Endodermal cell (in vitro differentiated cells): Measurements from ENCODE around the gene GOLGA8T. TPM values are rescaled to one million over a fixed set of nuclear protein-coding genes. Genes with fewer than 3 reads are reported as not detected.
"Not testable (repeated sequence)": the region's sequence is repeated elsewhere in the genome, so short reads cannot be mapped to it uniquely, and the experiment has no call there.

Experiments used
- DNase-seq: peaks from one replicate; pipeline ENCODE4 v3.0.0-alpha.2; 2017
- H3K27ac ChIP-seq: 2 replicates; pipeline ENCODE4 v1.5.1; 2013; ENCODE audit warnings: mild to moderate bottlenecking, low read depth, low read length, moderate library complexity
- H3K27me3 ChIP-seq: 2 replicates; pipeline ENCODE4 v1.6.1; 2013; ENCODE audit warnings: mild to moderate bottlenecking, low read length, moderate library complexity; ENCODE audit not compliant: insufficient read depth, control insufficient read depth, poor library complexity, severe bottlenecking
- H3K36me3 ChIP-seq: 2 replicates; pipeline ENCODE4 v1.7.0; 2013; ENCODE audit warnings: mild to moderate bottlenecking, low read length, moderate library complexity; ENCODE audit not compliant: control insufficient read depth, insufficient read depth
- H3K4me1 ChIP-seq: one replicate; pipeline ENCODE4 v1.7.0; 2013; ENCODE audit warnings: low read length; ENCODE audit not compliant: control insufficient read depth, insufficient read depth
- H3K4me3 ChIP-seq: 2 replicates; pipeline ENCODE4 v1.5.1; 2013; ENCODE audit warnings: mild to moderate bottlenecking, low read length, moderate library complexity
- H3K9ac ChIP-seq: 2 replicates; pipeline ENCODE4 v1.6.1; 2013; ENCODE audit warnings: mild to moderate bottlenecking, low read length, moderate library complexity; ENCODE audit not compliant: poor library complexity, severe bottlenecking; ENCODE audit errors: extremely low read depth
- H3K9me3 ChIP-seq: 2 replicates; pipeline ENCODE4 v1.6.1; 2013; ENCODE audit warnings: mild to moderate bottlenecking, low read length, moderate library complexity; ENCODE audit not compliant: control insufficient read depth
- H3K27ac Mint-ChIP-seq: 2 replicates; pipeline ENCODE4 v1.8.0; 2020; ENCODE audit warnings: mixed read lengths
- H3K27me3 Mint-ChIP-seq: 2 replicates; pipeline ENCODE4 v1.8.0; 2021; ENCODE audit warnings: mild to moderate bottlenecking, mixed read lengths; ENCODE audit not compliant: insufficient read depth
- H3K36me3 Mint-ChIP-seq: 2 replicates; pipeline ENCODE4 v1.8.0; 2020; ENCODE audit warnings: low read depth, mixed read lengths
- H3K4me1 Mint-ChIP-seq: 2 replicates; pipeline ENCODE4 v1.8.0; 2020; ENCODE audit warnings: mixed read lengths
- H3K4me3 Mint-ChIP-seq: 2 replicates; pipeline ENCODE4 v1.8.0; 2020; ENCODE audit warnings: mild to moderate bottlenecking, moderate library complexity, mixed read lengths
- H3K9me3 Mint-ChIP-seq: 2 replicates; pipeline ENCODE4 v1.8.0; 2020; ENCODE audit warnings: mild to moderate bottlenecking, mixed read lengths
- WGBS, 2 experiments: methylation state at CpG; one replicate each; pipeline versions ENCODE4 v1.1.5 to v1.1.7; 2013; ENCODE audit warnings: missing lambda C conversion rate in 2 of 2, mixed read lengths in 1 of 2; ENCODE audit not compliant: insufficient coverage in 1 of 2, insufficient read length in 1 of 2; 5-methylcytosine and 5-hydroxymethylcytosine counted together
- total RNA-seq, 2 donors: library from RNA; stranded (reverse); fragmentation: NEBNext Ultra II Directional in 1 of 2; extraction: Animal tissue kit (Norgen Biotek cat#: 25700) in 1 of 2; gene quantifications; 2 replicates in 1 of 2; 3 replicates in 1 of 2; pipeline ENCODE4 v1.2.1, GENCODE V29; 2021

GOLGA8T gene
- total RNA-seq, 2 donors from 2014 or later = 0.20 to 0.58 TPM

DNA sequence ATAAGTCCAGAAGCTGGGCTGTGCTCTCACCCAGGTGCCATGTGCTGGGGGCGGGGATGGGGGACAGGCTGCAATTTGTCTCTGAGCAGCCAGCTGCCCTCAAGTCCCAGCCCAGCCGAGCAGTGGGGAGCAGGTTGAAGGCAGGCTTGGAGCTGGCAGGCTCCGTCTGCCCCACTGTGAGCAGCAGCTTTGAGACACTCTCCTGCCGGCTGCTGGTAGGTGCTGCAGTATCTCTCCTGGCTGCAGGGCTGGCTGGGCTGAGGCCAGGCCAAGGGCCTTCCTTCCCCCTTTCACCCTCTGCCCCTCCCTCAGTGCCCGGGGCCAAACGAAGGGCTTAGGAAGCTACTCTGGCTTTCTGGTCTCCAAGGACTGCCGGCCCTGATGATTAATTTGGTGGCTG lies 50.6 kb downstream of the GOLGA8T start:
- not testable (repeated sequence) for H3K4me1 Mint-ChIP-seq, H3K9me3 ChIP-seq, H3K27me3 ChIP-seq, H3K27me3 Mint-ChIP-seq, H3K36me3 ChIP-seq, DNase-seq, H3K4me3 Mint-ChIP-seq, H3K9me3 Mint-ChIP-seq, H3K27ac Mint-ChIP-seq, H3K4me3 ChIP-seq, H3K27ac ChIP-seq, H3K4me1 ChIP-seq, H3K9ac ChIP-seq, H3K36me3 Mint-ChIP-seq
- no CpG with 5 or more reads among the region's 7 CpGs for WGBS, 2 experiments

DNA sequence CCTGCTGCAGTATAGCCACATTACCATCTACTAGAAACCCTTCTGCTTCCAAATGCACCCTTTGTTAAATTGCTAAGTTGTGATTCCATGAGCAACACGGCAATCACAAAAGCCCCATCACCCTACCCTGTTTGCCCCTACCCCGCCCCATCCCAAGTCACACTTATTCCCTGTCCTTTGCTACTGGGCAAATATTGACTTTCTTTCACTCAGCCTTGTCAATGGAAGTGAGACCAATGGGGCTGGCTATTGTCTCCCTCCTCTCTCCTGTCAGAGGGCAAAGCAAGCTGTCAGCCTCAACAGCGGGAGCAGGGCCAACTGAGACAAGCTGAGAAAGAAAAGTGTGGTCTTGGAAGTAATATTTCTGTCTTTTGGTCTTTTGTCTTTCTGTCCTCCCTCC lies 52.6 kb downstream of the GOLGA8T start:
- H3K27ac ChIP-seq, H3K4me3 ChIP-seq, H3K27ac Mint-ChIP-seq, H3K9me3 ChIP-seq, H3K27me3 Mint-ChIP-seq, DNase-seq, H3K36me3 Mint-ChIP-seq, H3K4me3 Mint-ChIP-seq, H3K27me3 ChIP-seq, H3K4me1 ChIP-seq, H3K4me1 Mint-ChIP-seq, H3K9me3 Mint-ChIP-seq, H3K36me3 ChIP-seq, H3K9ac ChIP-seq: not testable (repeated sequence)
- WGBS, 2 experiments = 67% methylated on average over 1 of the region's 3 CpGs; no CpG with 5 or more reads in 1 of the 2 experiments

DNA sequence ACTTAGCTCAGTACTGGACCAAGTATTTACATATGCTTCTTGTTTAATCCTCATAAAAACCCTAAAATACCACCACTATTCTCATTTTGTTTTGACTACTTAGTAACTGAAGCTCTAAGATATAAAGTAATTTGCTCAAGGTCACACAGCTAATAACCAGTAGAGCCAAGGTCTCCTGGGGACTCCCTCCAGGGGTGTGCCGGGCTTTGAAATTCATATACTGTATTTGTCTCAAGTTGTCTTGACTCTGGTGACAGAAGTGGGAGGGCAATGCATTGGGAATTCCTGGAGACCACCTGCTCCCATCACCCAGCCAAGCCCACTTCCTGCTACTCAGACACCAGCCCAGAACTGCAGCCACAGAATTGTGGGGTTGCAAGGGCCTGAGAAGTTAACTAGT lies 54.9 kb downstream of the GOLGA8T start:
- not testable (repeated sequence) for H3K4me3 Mint-ChIP-seq, H3K4me3 ChIP-seq, H3K36me3 Mint-ChIP-seq, H3K27ac Mint-ChIP-seq, H3K4me1 ChIP-seq, H3K4me1 Mint-ChIP-seq, H3K36me3 ChIP-seq, H3K9ac ChIP-seq, H3K9me3 Mint-ChIP-seq, H3K27me3 ChIP-seq, H3K27ac ChIP-seq, H3K9me3 ChIP-seq, DNase-seq
- H3K27me3 Mint-ChIP-seq = peaks cover 14% of the 10 kb centered on the region
- no CpG with 5 or more reads among the region's 1 CpG for WGBS, 2 experiments

DNA sequence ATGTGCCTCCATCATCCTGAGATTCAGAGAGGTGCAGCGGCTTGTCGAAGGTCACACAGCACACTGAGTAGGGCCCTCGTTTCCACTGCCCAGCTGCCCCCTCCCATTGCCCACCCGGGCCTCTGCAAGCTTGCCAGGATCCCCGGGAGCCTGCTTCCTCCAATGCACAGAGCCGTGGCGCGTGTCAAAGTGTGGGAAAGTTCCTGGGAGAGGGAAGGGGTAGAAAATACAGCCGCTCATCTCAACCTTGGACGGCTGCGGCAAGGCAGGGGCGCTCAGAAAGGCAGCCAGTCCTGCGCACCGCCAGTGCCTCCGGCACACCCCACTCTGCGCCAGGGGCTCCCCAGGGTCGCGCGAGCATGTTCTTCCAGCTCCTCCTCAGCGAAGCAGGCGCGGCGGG lies 56.3 kb downstream of the GOLGA8T start:
- WGBS, 2 experiments = 32 to 80% methylated on average over 1 to 4 of the region's 23 CpGs
- H3K27ac ChIP-seq, H3K36me3 ChIP-seq, H3K4me3 ChIP-seq, H3K4me3 Mint-ChIP-seq, H3K9me3 ChIP-seq, H3K27me3 ChIP-seq, H3K27ac Mint-ChIP-seq, H3K4me1 Mint-ChIP-seq, H3K4me1 ChIP-seq, H3K9me3 Mint-ChIP-seq, H3K9ac ChIP-seq, H3K36me3 Mint-ChIP-seq: not testable (repeated sequence)
- peak; percentile 16 for DNase-seq
- H3K27me3 Mint-ChIP-seq = peaks cover 15% of the 10 kb centered on the region

DNA sequence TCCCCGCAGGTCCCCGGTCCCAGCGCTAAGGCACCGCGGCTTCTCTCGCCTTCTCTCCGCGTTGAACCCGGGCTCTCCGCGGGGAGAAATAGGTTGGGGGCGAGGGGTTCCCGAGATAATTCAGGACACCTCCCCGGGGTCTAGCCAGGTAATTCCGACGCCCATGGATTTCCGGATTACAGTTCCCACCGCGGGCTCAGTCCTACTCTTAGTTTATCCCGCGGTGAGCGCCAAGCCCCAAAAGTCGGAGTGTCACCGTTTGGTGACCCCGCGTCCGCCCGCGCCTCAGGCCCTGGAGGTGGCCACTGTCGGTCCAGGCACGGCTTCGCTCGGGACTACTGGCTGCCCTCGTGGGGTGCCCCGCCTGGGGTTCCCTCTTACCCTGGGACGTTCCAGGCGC lies 56.8 kb downstream of the GOLGA8T start:
- H3K9ac ChIP-seq, H3K27ac ChIP-seq, H3K9me3 Mint-ChIP-seq, H3K36me3 Mint-ChIP-seq, H3K4me1 ChIP-seq, H3K36me3 ChIP-seq, DNase-seq, H3K27me3 ChIP-seq, H3K27ac Mint-ChIP-seq, H3K4me3 ChIP-seq, H3K9me3 ChIP-seq, H3K4me1 Mint-ChIP-seq: not testable (repeated sequence)
- peaks cover 15% of the 10 kb centered on the region for H3K27me3 Mint-ChIP-seq
- WGBS, 2 experiments = 1% methylated on average over 9 of the region's 37 CpGs; no CpG with 5 or more reads in 1 of the 2 experiments
- peak overlapping the region; percentile 39 for H3K4me3 Mint-ChIP-seq

DNA sequence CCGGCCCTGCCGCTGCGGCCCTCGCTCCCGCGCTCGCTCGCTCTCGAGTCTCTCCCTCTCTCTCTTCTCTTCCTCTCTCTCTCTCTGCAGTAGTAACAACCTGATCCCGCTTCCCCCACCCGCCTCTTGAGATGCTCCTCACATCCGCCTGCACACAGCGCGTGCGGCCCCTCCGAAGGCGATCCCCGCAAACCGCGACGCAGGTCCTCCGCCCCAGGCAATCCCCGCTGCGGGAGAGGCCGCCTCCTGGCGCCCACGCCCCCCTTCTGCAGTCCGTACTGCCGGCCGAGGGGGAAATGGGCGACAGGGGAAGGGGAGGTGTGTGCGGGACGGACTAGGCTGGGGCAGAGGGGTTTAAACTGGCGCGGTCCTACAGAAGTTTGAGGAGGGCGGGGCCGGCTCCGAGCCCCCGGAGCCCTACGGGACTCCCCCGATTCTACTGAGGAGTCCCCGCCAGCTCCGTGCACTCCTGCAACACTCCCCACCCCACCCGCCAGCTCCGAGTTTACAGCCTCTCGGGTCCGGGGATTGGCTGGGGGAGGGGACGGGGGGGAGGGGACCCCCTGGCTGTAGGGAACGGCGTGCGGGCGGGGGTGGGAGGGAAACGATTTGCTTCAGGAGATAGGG lies 57.4 kb downstream of the GOLGA8T start:
- peaks cover 15% of the 10 kb centered on the region for H3K27me3 Mint-ChIP-seq
- not testable (repeated sequence) for H3K4me1 Mint-ChIP-seq, H3K4me3 ChIP-seq, H3K27ac ChIP-seq, H3K9me3 ChIP-seq, H3K4me1 ChIP-seq, H3K27me3 ChIP-seq, H3K36me3 ChIP-seq, H3K36me3 Mint-ChIP-seq, H3K9ac ChIP-seq, H3K27ac Mint-ChIP-seq, DNase-seq, H3K9me3 Mint-ChIP-seq
- H3K4me3 Mint-ChIP-seq = peak overlapping the region; percentile 39
- no CpG with 5 or more reads among the region's 53 CpGs for WGBS, 2 experiments

DNA sequence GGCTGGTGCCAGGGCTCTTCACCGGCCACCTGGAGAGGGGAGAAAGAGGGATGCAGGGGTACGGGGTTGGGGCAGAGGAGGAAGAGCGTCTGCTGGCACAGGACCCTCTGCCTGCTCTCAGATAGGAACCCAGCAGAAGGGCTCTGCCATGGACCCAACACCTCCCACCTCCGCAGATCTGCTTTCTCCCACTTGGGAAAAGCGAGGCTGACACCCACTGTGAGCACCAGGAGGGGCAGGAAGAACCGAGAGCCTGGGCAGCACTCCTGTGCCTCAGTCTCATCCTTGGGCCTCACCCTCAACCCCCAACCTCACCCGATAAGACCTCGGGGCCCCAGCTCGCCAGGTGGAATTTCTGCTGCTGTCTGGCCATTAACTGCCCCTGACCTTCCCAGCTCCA lies 58.0 kb downstream of the GOLGA8T start:
- H3K4me1 ChIP-seq, H3K27ac Mint-ChIP-seq, H3K36me3 ChIP-seq, H3K36me3 Mint-ChIP-seq, H3K4me3 Mint-ChIP-seq, H3K4me3 ChIP-seq, H3K9me3 Mint-ChIP-seq, H3K9me3 ChIP-seq, H3K27ac ChIP-seq, H3K9ac ChIP-seq, H3K4me1 Mint-ChIP-seq, DNase-seq, H3K27me3 ChIP-seq: not testable (repeated sequence)
- no CpG with 5 or more reads among the region's 9 CpGs for WGBS, 2 experiments
- peaks cover 15% of the 10 kb centered on the region for H3K27me3 Mint-ChIP-seq
